Keratinocyte (primary cell): ENCODE data around the gene CTNNA3.
A peak's percentile ranks its signal among the peaks of the same experiment; 100 is the strongest.

Experiments used
- CTCF ChIP-seq, 3 experiments: IDR thresholded peaks in 1 of 3; conservative IDR thresholded peaks in 1 of 3; optimal IDR thresholded peaks in 1 of 3; 2 replicates in 2 of 3; 3 replicates in 1 of 3; pipeline versions ENCODE3 to v1.5.1; 2011; ENCODE audit warnings: low read length in 3 of 3, mild to moderate bottlenecking in 3 of 3, moderate library complexity in 2 of 3, control low read depth in 1 of 3, inconsistent platforms in 1 of 3; ENCODE audit not compliant: insufficient read depth in 2 of 3; ENCODE audit errors: extremely low read depth in 1 of 3
- EZH2 ChIP-seq: IDR thresholded peaks from one replicate; pipeline ENCODE4 v1.6.1; 2012; ENCODE audit warnings: inconsistent platforms, mild to moderate bottlenecking, low read length, moderate library complexity

GRCh38 chr10:66627156-66627555, 1068.8 kb downstream of the CTNNA3 start:
- TF ChIP-seq CTCF (optimal IDR thresholded peaks at IDR 0.05 in 1 of 3, IDR thresholded peaks at IDR 0.05 in 1 of 3, conservative IDR thresholded peaks at IDR 0.05 in 1 of 3; ENCODE audit: extremely low read depth in 1 of 3, insufficient read depth in 2 of 3, low read length in 3 of 3) = peak; percentile 51 to 75 (median 57)
- TF ChIP-seq EZH2 = no peak
